Activated CD4-positive, alpha-beta T cell treated with anti-CD3 and anti-CD28 coated beads for 48 hours (primary cell): ENCODE data around the gene RPH3AL.

Experiments used
- DNase-seq: peaks from one replicate; pipeline ENCODE4 v3.0.0-alpha.2; 2020

RPH3AL gene, protein sequence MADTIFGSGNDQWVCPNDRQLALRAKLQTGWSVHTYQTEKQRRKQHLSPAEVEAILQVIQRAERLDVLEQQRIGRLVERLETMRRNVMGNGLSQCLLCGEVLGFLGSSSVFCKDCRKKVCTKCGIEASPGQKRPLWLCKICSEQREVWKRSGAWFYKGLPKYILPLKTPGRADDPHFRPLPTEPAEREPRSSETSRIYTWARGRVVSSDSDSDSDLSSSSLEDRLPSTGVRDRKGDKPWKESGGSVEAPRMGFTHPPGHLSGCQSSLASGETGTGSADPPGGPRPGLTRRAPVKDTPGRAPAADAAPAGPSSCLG

DNA sequence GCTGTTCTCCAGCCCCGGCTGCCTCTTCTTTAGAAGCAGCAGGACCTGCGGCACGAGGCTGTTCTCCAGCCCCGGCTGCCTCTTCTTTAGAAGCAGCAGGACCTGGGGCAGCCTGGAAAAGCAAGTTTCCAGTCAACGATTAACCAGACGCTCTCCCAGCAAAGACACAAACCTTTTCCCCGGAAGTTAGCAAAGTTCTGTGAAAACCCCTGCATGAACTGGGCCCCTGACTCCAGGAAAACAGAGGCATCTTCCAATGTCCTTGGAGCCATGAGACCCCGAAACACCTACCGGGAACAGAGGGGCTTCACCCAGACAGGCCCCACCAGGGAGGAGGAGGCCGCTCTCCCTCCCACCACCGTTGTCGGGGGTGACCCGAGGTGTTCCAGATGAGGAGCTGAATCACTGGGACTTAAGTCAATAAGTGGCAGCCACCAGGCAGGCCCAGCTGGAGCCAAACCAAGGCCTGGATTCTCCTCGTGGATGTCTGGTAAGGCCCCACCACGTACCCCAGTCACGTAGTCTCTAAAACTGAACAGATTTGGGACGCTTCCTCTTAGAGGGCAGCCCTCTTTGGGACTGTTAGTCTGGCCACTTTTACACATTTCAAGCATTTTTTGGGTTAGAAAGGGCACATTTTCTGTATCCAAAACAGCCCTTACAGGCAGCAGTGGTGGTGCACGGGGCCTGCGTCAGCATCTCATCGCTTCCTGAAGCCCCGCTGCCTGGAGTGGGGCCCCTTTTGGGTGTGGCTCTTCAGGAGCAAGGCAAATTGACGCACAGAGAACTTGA lies at the start of gene RPH3AL:
TSS of gene RPH3AL (minus strand) at position 387 of the 792 bp plus-strand sequence. CDS start 25,264 bp downstream, outside the sequence.
- no peak for DNase-seq

DNA sequence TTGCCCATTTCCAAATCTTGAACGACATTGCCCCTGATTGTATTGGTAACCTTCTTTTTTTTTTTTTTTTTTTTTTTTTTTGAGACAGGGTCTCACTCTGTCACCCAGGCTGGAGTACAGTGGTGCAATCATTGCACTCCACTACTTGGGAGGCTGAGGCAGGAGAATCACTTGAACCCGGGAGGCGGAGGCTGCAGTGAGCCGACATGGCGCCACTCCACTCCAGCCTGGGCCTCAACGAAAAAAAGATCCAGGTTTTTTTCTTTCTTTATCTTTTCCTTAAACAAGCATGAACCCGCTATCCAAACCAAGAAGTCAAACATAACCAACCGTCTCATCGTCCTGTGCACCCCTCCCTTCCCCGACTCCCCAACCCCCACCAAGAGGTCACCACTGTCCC lies 47.6 kb upstream of the RPH3AL start:
- DNase-seq = no peak

DNA sequence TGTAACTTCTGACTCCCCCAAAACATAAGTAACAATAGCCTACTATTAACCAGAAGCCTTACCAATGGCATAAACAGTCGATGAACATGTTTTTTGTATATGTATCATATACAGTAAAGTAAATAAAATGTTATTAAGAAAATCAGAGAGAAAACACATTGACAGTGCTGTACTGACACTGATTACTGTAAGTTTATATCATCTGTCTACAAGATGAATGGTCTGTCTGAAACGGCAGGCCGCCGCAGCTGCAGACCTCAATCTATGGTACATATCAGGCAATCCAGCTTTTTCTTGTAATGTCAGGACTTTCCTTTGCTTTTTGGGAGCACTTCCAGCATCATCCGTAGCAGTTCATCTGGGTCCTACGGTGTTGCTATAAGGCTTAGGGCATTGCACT lies 44.2 kb upstream of the RPH3AL start:
- DNase-seq = no peak

DNA sequence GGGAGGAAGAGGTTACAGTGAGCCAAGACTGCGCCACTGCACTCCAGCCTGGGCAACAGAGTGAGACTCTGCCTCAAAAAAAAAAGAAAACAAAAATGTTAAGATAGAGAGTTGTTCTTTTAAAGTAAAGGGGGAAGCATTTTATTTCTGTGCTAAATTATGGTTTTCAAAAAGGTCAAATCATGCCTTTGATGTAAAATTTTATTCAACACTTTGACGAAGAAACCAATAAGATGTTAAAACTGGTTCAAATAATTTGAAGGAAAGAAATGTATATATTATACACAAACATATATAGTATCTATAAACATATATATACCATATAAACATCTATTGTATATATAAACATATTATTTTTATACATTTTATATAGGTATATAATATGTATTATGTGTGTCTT lies 43.4 kb upstream of the RPH3AL start:
- no peak for DNase-seq

GRCh38 chr17:395179-395578 lies 42.6 kb upstream of the RPH3AL start:
- no peak for DNase-seq

- no peak for DNase-seq
These were observed 42.1 kb upstream of the RPH3AL start for GRCh38 chr17:394718-395095.

GRCh38 chr17:393806-394717 lies 41.5 kb upstream of the RPH3AL start:
- DNase-seq = no peak

DNA sequence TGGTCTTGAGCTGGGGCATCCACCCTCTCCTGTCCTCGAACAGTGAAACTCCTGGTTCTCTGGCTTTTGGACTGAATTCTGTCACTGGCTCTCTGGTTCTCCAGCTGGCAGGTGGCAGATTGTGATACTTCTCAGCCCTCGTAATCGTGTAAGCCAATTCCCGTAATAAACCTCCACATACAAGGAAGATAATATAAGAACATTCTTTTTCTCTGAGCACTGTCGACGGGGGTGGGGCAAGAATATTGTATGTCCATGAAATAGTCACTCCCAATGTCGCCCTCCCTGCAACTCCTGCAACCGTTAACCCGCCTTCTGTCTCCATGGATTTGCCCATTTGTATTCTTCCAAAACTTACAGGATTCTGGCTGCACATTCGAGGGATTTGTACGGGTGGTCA lies 39.2 kb upstream of the RPH3AL start:
- DNase-seq = no peak

GRCh38 chr17:390025-390424 lies 37.4 kb upstream of the RPH3AL start:
- no peak for DNase-seq

- no peak for DNase-seq
These were observed 35.5 kb upstream of the RPH3AL start for GRCh38 chr17:388087-388486.

- DNase-seq = peak; percentile 80
These were observed 33.7 kb upstream of the RPH3AL start for GRCh38 chr17:386141-386876.

DNA sequence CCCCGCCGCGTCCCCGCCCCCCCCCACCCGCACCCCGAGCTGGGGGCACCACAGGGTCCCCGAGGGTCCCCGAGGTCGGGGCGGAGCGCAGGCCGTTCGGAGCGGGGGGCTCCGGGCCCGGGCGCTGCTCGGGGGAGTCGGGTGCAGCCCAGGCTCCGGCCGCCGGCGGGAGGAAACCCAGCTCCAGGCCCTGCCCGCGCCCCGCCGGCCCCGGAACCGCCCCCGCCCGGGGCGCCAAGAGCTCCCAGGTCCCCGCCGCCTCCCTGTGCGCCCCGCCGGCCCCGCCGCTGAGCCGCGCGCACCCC lies 33.2 kb upstream of the RPH3AL start:
- DNase-seq = no peak

DNA sequence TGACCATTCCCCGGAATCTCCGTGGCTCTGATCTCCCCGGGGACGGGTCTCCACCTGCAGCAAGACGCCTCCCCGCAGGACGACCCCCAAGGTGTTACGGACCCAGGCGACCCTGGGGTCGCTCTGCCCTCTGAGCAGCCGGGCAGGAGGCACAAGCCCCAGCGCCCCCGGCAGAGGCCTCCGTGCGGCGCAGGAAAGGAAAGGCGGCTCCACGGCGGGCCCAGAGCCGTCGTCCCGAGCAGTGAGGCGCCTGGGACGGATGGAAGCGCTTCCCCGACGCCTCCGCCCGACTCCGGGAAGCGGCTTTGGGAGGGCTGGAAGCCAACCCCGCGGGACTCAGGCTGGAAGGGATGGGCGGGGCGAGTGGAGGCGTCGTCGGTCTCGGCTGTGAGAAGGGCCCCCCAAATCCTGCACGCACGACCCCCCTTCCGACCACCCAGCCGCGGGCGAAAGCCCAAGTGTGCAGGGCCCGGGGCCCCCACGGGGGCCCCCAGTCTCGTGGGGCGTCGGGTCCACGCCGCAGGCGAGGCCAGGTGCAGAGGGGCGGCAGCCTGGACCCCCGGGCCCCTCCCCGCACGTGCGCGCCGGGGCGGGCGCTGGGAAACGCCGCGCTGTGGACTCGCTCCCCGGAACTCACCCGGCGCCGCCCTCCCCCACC lies 32.7 kb upstream of the RPH3AL start:
- peak; percentile 22 for DNase-seq

- no peak for DNase-seq
These were observed 32.1 kb upstream of the RPH3AL start for GRCh38 chr17:384622-385177.

- DNase-seq = no peak
These were observed 31.4 kb upstream of the RPH3AL start for GRCh38 chr17:383771-384621.

GRCh38 chr17:382644-383533 lies 30.3 kb upstream of the RPH3AL start:
- DNase-seq = no peak

DNA sequence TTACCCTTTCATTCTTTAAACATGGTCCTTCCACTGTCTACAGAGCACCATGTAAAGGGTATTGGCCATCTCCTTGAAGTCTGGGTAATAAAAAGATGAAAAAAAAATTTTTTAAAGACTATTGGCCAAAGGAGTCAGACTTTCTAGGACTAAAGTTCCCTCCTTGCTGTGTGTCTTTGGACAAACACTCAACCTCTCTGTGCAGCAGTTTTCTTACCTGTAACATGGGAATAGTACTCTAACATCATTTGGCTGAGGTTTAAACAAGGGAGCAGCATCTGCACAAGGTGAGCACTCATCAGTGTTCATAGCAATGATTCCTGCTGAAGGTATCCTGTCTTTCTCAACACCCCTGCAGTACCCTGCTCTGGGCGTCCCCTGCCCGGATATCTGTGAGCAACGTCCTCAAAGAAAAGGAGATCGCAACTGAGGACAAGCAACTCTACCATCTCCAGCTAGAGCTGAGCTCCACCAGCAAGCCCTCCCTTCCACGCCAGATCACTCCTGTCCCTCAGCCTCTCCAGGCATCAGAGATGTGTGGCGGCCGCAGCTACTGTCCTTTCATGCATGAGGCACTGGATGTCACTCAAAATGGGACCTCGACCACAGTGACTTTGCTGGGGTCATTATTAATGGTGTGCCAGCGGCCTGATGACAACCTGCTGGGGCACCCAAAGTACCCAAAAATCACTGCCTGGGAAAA lies 29.5 kb upstream of the RPH3AL start:
- DNase-seq = no peak

- DNase-seq = no peak
These were observed 28.9 kb upstream of the RPH3AL start for GRCh38 chr17:381516-381915.
